Naive B cell (primary cell): ENCODE results near the gene DNAH1. TPM values are rescaled to one million over a fixed set of nuclear protein-coding genes. Genes with fewer than 3 reads are reported as not detected.
A peak's percentile ranks its signal among the peaks of the same experiment; 100 is the strongest.

Experiments used
- ATAC-seq, 2 donors: fragments of 150-1000 bp; cut with Tn5 transposase; 2 replicates each; pipeline ENCODE4 v1.10.0; 2021; ENCODE audit warnings: low read depth in 2 of 2, mild to moderate bottlenecking in 2 of 2, moderate library complexity in 2 of 2
- DNase-seq: peaks from one replicate; pipeline ENCODE4 v3.0.0; 2022
- H3K27ac Mint-ChIP-seq, 6 donors: one replicate each; pipeline ENCODE4 v1.8.0; 2020 to 2022; ENCODE audit warnings: mild to moderate bottlenecking in 6 of 6, mixed read lengths in 6 of 6, moderate library complexity in 5 of 6, inconsistent platforms in 2 of 6
- H3K27me3 Mint-ChIP-seq, 3 donors: one replicate each; pipeline ENCODE4 v1.8.0; 2021 to 2022; ENCODE audit warnings: mixed read lengths in 3 of 3, mild to moderate bottlenecking in 1 of 3
- H3K36me3 Mint-ChIP-seq, 2 donors: one replicate each; pipeline ENCODE4 v1.8.0; 2020 to 2022; ENCODE audit warnings: mixed read lengths in 2 of 2, inconsistent platforms in 1 of 2, mild to moderate bottlenecking in 1 of 2
- H3K4me1 Mint-ChIP-seq, 3 donors: one replicate each; pipeline ENCODE4 v1.8.0; 2020 to 2022; ENCODE audit warnings: mixed read lengths in 3 of 3, inconsistent platforms in 1 of 3, mild to moderate bottlenecking in 1 of 3, moderate library complexity in 1 of 3
- H3K4me3 Mint-ChIP-seq, 8 donors: one replicate each; pipeline ENCODE4 v1.8.0; 2020 to 2022; ENCODE audit warnings: mild to moderate bottlenecking in 8 of 8, mixed read lengths in 8 of 8, moderate library complexity in 8 of 8, inconsistent platforms in 2 of 8
- H3K9me3 Mint-ChIP-seq, 7 donors: one replicate each; pipeline ENCODE4 v1.8.0; 2020 to 2022; ENCODE audit warnings: mixed read lengths in 7 of 7, mild to moderate bottlenecking in 5 of 7, inconsistent platforms in 2 of 7, moderate library complexity in 1 of 7
- polyA plus RNA-seq, 6 donors: library from polyadenylated mRNA; unstranded; fragments of 300-500 nt; fragmentation: Illumina TruSeq; gene quantifications; one replicate each; pipeline ENCODE4 v1.2.3, GENCODE V29; 2021; ENCODE audit warnings: low read depth in 6 of 6

Gene DNAH1
- polyA plus RNA-seq, 6 donors from 2014 or later: 0.45 to 1.6 (median 0.65) TPM; not detected in 1

DNA sequence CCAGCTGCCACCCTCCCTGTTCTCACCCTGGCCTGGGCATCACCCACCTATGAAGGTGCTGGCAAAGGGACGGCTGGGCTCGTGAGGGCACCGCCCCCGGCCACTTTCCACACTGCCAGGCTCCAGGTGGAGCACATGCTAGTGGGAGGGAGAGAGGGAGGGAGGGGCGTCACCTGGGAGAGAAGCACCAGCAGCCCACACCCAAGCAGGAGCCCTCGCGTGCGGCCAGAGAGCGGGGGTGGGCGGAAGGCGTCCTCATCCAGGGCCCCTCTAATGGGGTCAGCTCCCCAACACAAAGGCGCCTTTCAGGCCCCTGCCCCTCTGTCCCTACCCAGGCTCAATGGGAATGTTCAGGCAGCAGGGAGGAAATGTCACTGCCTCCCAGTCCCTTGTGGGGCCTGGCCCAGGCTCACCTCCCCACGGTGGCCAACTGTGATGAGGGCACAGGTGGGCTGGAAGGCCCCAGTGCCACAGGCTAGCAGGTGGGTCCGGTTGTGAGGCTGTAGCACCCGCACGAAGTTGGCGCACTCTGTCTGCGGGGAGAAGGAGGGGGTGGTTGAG is 125.7 kb downstream of the DNAH1 start:
- no peak for DNase-seq
- Mint-ChIP-seq H3K9me3 (no peaks in the 10 kb centered on the region), H3K4me3 (no peak overlapping the region), H3K27ac (no peak overlapping the region), H3K36me3 (no peaks in the 10 kb centered on the region), H3K27me3 (peaks cover 0 to 8% (median 0%) of the 10 kb centered on the region in 3 donors), H3K4me1 (peaks cover under 1 to 15% (median 6%) of the 10 kb centered on the region in 3 donors)
- no peak for ATAC-seq

DNA sequence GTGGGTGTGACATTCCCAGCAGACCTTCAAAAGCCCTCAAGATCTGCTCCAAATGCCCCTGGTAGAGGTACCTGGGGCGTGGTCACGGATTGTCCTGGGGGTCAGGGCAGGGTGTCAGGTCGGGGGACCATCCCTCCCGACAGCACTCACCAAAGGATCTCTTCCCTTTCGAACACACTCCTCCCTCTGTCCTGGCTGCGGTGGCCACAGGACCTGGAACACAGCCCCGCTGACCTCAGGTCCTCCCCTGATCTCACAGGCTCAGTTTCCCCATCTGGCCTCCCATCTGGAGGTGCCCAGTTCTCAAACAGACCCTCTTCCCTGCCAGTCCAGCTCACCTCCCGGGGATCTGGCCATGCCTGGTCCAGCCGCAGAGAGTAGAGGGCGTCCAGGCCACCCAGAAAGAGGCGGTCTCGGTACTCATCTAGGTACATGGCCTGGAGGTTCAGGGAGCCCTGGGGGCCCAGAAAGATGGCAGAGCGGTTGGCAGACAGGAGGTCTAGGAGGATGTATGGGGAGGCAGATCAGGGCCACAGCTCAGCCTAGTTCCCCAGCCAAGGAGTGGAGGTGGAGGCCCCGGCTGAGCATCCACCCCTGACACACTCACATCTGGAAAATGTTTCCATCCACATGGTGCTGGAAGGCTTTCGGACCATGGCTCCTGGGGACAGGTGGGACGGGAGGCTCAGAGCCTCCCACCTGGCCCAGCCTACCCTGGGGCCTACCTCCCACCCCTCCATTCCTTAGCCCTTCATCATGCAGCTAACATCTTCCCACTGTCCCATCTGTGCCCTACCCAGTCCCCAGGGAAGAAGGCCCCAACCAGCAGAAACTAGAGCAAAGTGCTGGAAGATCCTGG is 126.5 kb downstream of the DNAH1 start:
- H3K4me1 Mint-ChIP-seq: peaks cover 5 to 20% (median 10%) of the 10 kb centered on the region in 3 donors
- H3K36me3 Mint-ChIP-seq: no peaks in the 10 kb centered on the region
- no peak for ATAC-seq
- DNase-seq: no peak
- peak overlapping the region in 1 of 8 donors; percentile 61 for H3K4me3 Mint-ChIP-seq
- no peaks in the 10 kb centered on the region for H3K9me3 Mint-ChIP-seq
- H3K27ac Mint-ChIP-seq: peak overlapping the region in 1 of 6 donors; percentile 71
- peaks cover 0 to 8% (median 0%) of the 10 kb centered on the region in 3 donors for H3K27me3 Mint-ChIP-seq

DNA sequence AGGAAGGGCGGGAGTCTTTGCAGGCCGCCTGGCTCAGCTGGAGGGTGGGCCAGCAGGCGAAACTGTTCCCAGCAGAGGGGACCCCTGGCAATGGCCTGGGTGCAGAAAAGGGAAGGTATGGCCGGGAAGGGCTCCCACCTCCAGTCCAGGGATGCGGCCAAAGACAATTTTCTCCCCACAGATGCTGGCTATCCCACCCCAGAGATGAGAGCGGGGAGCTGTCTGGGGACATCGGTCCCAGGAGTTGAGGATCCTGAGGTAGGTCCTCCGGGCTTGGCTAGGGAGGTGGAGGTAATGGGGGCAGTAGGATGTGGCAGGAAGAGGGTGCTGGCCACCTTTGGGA is 127.1 kb downstream of the DNAH1 start:
- H3K27me3 Mint-ChIP-seq: peaks cover 0 to 8% (median 0%) of the 10 kb centered on the region in 3 donors
- DNase-seq (no peak), ATAC-seq (no peak)
- no peaks in the 10 kb centered on the region for H3K9me3 Mint-ChIP-seq
- no peak overlapping the region for H3K4me3 Mint-ChIP-seq
- H3K36me3 Mint-ChIP-seq: no peaks in the 10 kb centered on the region
- peaks cover 5 to 20% (median 10%) of the 10 kb centered on the region in 3 donors for H3K4me1 Mint-ChIP-seq
- H3K27ac Mint-ChIP-seq: peak overlapping the region in 1 of 6 donors; percentile 71

GRCh38 chr3:52443791-52444687 is 127.9 kb downstream of the DNAH1 start:
- Mint-ChIP-seq H3K27me3 (peaks cover 0 to 11% (median 0%) of the 10 kb centered on the region in 3 donors), H3K4me1 (peaks cover 5 to 20% (median 10%) of the 10 kb centered on the region in 3 donors), H3K27ac (peak overlapping the region in 1 of 6 donors; percentile 80), H3K36me3 (no peaks in the 10 kb centered on the region), H3K9me3 (no peaks in the 10 kb centered on the region), H3K4me3 (no peak overlapping the region)
- ATAC-seq (no peak), DNase-seq (no peak)

DNA sequence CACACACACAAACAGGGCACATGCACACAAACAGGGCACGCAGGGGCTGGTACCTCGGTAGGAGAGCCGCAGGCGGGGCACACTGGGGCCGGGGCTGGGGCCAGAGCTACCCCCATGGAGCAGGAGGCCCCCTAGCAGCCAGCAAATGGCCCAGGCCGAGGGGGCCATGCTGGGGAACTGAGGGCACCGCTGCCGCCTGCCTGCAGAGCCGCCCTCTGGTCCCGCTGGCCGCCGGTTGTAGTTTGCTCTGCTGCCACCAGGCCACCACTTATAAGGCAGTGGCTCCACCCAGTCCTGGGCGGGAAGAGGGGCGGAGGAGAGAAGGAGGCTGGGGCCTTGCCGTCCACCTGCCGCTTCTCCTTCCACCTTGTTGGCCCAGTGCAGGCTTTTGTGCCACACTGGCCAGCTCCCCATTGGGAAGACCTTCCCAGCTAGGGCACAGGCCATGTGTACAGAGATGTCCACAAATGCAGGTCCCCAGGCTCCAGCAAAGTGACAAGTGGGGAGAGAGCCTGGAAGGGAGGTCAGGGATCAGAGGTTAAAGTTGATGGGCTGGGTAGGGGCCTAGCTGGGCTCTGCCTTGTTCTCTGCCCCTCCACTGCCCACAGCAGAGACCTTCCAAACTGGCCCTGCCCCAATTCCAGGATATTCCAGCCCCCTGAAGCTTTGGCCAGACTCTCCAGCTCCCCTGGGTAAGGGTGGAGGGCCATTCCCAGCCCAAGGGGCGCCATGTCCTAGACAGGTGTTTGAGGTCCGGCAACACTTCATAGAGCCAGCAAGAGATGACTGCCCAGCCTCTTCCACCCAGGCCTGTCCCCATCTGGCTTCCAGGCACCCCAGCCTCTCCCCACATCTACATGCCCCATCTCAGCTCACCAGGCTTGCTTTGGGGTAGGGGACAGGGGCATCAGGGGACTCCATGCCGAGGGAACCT is 129.0 kb downstream of the DNAH1 start, which contains the start of gene SEMA3G:
Gene SEMA3G (minus strand): TSS at position 244 of the 934 bp plus-strand sequence. CDS start 76 bp downstream, at position 168.
- Mint-ChIP-seq H3K27me3 (peaks cover 0 to 13% (median 0%) of the 10 kb centered on the region in 3 donors), H3K4me3 (peak within 1 kb of the TSS in 1 of 8 donors; percentile 80), H3K36me3 (no peaks in the 10 kb centered on the region), H3K4me1 (peaks cover 5 to 20% (median 10%) of the 10 kb centered on the region in 3 donors), H3K27ac (no peak within 1 kb of the TSS), H3K9me3 (no peaks in the 10 kb centered on the region)
- ATAC-seq (peak; percentile 91), DNase-seq (peak; percentile 63)

DNA sequence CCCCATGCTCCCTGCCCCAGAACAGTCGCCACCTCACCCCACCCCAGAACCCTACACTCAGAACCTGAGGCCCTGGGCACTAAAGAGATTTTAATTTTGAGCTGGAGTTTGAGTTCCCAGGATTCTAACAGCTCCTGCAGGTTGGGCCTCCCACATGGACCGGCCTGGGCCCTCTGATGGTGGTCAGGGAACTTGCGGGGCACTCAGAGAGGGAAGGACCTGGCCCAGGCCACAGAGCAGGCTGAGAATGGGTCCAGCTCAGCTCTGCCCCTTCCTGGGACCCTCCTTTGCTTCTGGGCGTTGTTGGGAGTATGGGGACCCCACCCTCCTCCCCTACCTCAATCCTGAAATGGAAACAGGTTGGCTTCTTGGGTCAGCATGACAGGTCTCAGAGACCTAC is 129.9 kb downstream of the DNAH1 start:
- H3K4me3 Mint-ChIP-seq: no peak overlapping the region
- peaks cover 5 to 20% (median 10%) of the 10 kb centered on the region in 3 donors for H3K4me1 Mint-ChIP-seq
- H3K36me3 Mint-ChIP-seq: no peaks in the 10 kb centered on the region
- no peak overlapping the region for H3K27ac Mint-ChIP-seq
- DNase-seq (no peak), ATAC-seq (no peak)
- H3K27me3 Mint-ChIP-seq: peaks cover 0 to 13% (median 0%) of the 10 kb centered on the region in 3 donors
- H3K9me3 Mint-ChIP-seq: no peaks in the 10 kb centered on the region

DNA sequence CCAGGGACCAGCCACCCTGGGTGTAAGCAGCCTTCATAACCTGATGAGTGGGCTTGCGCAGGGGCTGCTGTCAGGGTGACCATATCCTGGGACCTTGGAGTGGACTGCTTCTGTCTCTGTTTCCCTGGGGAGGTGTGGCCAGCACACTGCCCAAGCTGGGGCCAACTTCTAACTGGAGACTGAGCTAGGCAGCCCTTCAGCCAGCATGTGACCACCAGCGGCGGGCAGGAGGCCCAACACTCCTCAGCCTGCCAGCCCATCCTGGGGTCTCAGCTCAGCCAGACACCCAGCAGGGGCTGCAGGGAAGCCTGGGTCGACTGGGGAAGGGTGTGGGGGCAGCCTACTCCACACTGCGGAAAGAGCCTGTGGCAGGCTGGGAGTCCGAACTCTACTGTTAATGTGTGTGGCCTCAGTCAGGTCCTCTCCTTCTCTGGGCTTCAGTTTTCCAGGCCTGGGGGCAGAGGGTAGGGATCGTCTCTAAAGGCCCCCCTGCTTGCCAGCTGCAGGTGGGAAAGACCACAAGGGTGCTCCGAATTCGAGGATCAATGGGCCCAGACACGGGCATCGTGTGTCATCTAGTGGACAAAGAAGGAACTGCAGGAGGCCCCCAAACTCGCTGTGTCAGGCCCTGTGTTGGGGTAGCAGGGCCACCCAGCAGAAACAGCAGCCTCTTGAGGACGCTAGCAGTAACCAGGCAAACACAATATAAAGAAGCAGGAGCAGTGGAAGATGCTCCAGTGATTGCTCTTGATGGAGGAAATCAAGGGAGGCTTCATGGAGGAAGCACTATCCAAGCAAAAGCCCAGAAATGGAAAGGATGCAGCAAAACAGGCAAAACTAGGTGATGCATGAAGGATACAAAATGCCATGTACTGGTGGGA is 130.8 kb downstream of the DNAH1 start:
- DNase-seq: peak; percentile 70
- H3K36me3 Mint-ChIP-seq: no peaks in the 10 kb centered on the region
- H3K9me3 Mint-ChIP-seq: no peaks in the 10 kb centered on the region
- peaks cover 0 to 13% (median 0%) of the 10 kb centered on the region in 3 donors for H3K27me3 Mint-ChIP-seq
- peak overlapping the region in 4 of 6 donors; percentile 50 to 79 (median 70) for H3K27ac Mint-ChIP-seq
- peak; percentile 71 to 72 for ATAC-seq
- H3K4me1 Mint-ChIP-seq: peaks cover 5 to 20% (median 10%) of the 10 kb centered on the region in 3 donors
- peak overlapping the region in 1 of 8 donors; percentile 18 for H3K4me3 Mint-ChIP-seq

- Mint-ChIP-seq H3K4me1 (peaks cover 5 to 20% (median 10%) of the 10 kb centered on the region in 3 donors), H3K9me3 (no peaks in the 10 kb centered on the region), H3K36me3 (no peaks in the 10 kb centered on the region), H3K4me3 (no peak overlapping the region), H3K27ac (peak overlapping the region in 1 of 6 donors; percentile 63), H3K27me3 (peaks cover 0 to 9% (median 0%) of the 10 kb centered on the region in 3 donors)
- DNase-seq (no peak), ATAC-seq (no peak)
These were observed 131.6 kb downstream of the DNAH1 start for GRCh38 chr3:52447512-52448355.
